GM19463 (cell line): ENCODE results near the gene COX8A.

Experiments used
- ATAC-seq: cut with Tn5 transposase; IDR thresholded peaks from one replicate; pipeline ENCODE4 v1.9.1; 2021; ENCODE audit warnings: mild to moderate bottlenecking, moderate library complexity; ENCODE audit not compliant: unreplicated experiment

Gene COX8A

DNA sequence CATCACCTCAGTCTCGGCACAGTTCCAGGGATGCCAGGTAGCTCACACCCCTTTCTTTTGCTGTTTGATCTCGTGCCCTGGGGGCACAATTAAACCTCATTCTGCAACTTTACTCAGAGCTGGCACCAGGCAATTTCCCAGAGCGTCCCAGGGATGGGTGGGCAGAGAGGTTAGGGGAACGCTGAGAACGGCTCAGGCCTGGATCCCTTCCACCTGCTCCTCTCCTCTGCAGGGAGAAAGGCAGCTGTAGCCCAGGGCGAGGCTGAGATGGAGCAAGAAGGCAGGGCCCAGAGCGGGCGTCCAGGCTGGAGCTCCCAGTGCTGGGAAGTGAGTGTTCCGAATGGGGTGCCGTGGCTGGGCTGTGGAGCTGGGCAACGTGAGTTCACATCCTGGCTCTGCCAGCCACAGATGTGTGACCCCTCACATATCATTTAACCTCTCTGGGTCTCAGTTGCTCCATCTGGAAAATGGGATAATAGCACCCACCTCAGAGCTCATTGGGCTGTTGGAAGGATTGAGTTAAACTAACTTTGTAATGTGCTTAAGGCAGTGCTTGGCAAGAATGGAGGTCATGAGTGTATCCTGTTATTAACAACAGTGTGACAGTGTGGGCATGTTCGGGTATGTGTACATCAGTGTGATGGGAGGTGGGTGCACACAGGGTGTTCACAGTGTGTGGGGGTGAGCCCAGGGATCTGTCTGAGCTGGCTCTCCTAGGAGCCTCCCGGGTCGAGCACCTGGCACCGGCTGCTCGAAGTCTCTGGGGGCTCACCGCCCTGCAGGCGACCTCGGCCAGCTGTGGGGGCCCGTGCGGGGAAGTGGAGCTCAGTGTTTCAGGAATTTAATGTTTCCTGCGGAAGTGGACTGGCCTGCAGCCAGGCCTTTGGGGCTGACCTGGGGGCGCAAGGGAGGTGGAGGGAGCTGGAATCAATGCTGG, 27.3 kb downstream of the COX8A start:
- ATAC-seq, result no peak

DNA sequence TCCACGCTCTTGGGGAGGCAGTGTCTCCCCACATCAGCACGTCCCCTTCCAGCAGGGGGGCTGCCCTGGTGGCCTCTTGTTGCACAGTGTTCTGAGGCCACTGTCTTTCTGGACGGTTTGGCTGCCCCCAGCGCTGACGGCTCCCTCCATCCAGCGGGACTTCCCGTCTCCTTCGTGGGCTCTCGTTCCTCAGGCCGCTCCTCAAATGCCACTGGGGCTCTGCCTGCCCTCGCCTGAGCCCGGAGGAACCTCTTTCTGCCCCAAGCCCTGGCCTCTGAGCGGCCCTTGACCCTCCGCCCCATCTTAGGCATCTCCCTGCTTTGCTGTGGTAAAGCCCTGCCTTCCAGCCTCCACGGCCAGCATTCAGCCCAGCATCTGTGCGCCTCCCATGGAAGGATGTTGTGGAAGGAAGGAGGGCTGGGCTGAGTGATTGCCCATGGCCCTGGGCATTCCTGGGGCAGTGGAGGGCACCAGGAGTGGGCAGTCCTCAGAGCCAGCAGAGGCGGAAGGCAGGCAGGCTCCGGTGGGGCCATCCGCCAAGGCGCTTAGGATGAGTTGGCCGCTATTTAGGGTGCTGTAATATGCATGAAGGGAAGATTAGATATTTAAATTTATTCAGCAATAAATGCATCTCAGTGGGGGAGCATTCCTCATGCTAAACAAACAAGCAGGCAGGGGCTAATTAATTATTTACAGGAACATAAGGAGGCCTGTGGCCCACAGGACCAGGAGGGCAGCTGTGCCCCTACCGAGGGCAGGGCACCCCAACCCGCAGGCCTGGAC, 29.6 kb downstream of the COX8A start:
- ATAC-seq, result no peak

DNA sequence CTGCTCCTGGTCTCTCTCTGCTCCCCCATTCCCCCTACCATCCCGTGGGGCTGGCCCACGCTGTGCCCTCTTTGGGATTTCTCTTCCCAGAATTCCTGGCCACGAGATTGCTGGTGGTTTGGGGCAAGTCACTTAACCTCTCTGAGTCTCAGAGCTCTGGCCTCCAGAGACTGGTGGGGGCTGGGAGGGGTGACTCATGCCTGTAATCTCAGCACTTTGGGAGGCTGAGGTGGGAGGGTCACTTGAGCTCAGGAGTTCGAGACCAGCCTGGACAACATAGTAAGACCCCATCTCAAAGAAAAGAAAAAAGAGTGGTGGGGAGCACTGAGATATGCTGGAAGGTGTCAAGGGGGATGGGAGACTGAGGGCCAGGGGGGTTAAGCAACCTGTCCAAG, 30.2 kb downstream of the COX8A start:
- ATAC-seq, result no peak

GRCh38 chr11:64005691-64006090, 31.3 kb downstream of the COX8A start:
- no peak for ATAC-seq

- no peak for ATAC-seq
Measured at GRCh38 chr11:64006398-64006797, 32.0 kb downstream of the COX8A start.

DNA sequence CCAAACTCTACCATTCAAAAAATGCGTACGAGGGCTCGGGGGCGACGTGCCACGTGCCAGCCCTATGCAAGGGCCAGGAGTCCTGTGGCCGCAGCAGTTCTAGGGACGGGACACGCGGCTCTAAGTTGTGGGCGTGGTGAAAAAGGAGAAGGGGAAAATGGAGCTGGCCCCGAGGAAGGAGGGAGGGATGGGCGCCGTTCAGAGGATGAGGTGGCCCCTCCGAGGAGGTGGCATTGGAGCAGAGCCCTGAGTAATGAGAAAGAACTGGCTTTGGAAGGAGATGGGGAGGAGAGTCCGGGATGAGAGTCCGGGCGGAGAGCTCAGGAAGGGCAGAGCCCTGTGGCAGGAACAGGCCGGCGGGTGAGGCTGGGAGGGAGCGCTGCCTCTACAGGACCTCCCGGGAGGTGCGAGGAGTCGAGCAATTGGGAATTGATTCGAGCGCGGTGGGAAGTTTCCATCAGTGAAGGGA, 32.8 kb downstream of the COX8A start:
- no peak for ATAC-seq

- ATAC-seq, result no peak
Measured at GRCh38 chr11:64007629-64008282, 33.3 kb downstream of the COX8A start.

- no peak for ATAC-seq
Measured at GRCh38 chr11:64008283-64008913, 34.0 kb downstream of the COX8A start.

DNA sequence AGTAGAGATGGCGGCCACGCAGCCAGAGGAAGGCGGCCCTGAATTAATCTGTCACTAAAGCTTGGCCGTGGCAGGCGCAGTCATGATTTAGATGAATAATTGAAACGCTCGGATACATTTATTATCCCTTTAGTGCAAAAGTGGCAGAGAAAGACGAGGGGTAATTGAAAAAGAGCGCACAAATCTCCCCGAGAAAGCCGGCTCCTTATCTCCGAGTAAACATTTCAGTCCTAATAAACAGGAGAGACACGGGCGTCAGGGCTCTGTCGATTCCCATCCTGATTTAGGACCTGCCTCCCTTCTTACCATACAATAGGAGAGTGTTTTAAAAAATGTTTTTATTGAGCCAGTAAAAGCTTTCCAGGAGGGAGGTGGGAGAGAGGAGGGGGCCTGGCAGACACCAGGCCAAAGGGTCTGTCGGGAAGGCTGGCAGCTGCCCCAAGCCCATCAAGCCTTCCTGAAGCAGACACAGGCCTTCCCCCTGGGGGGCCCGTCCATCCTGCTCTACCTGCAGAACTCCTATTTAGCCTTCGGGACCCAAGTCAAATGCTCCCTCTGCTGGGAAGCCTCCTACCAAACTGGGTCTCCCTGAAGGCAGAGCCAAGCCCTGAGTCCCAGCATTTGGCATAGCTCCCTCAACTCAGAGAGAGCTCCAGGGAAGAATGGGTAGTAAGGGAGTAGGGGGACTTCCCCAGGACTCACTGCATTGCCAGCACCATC, 34.7 kb downstream of the COX8A start:
- no peak for ATAC-seq

DNA sequence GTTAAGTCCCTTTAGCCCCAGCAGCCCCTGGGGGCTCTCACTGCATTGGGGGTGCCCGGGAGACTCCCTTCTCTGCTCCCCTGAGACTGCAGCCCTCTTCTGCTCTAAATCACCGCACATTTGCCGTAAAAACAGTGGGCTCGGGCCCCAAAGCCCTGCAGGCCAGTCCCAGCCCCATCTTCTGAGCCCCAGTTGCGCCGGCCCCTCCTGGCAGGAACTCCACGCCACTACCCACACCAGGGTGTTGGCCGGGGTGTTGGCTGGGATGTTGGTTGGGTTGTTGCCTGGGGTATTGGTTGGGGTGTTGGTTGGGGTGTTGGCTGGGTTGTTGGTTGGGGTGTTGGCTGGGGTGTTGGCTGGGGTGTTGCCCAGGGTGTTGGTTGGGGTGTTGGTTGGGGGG, 35.3 kb downstream of the COX8A start:
- no peak for ATAC-seq

DNA sequence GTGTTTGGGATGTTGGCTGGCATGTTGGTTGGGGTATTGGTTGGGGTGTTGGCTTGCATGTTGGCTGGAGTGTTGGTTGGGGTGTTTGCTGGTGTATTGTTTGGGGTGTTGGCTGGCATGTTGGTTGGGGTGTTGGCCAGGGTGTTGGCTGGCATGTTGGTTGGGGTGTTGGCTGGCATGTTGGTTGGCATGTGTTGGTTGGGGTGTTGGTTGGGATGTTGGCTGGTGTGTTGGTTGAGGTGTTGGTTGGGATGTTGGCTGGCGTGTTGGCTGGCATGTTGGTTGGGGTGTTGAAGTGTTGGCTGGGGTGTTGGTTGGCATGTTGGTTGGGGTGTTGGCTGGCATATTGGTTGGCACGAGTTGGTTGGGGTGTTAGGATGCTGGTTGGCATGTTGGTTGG, 36.4 kb downstream of the COX8A start:
- no peak for ATAC-seq

DNA sequence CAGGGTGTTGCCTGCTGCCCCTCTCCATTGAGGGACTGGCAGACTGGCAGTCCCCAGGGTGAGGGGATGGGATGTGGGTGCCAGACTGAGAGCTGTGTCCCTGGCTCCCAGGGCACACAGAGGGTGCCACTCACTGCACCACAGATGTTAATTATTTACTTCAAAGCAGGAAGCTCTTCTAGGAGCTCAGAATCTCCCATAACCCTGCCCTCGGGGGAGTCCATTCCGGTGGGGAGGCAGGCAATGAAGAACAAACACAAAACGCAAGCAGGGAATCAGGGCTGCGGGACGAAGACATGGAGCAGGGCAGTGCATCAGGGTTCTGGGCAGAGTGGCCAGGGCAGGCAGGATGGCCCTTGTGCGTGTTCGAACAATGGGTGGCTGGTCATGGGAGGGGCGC, 37.0 kb downstream of the COX8A start:
- no peak for ATAC-seq

GRCh38 chr11:64013141-64013896, 38.9 kb downstream of the COX8A start:
- no peak for ATAC-seq

DNA sequence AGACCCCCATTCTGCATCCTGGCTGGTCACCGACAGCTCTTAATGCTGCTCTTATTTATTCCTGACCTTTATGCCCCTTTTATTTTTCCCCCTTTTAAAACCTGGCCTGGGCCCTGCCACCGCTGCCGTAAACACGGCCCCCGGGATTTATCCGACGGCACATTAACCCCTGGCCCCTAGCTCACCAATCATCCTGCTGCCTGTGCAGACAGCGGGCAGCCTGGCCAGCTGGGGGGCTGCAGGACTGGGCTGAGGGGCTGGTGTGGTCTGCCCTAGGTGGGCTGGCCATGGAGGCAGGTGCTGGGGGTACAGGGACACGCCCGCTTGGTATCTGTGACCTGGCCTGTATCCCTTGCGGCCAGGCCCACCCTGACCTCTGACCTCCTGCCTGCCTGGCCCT, 39.9 kb downstream of the COX8A start:
- no peak for ATAC-seq

DNA sequence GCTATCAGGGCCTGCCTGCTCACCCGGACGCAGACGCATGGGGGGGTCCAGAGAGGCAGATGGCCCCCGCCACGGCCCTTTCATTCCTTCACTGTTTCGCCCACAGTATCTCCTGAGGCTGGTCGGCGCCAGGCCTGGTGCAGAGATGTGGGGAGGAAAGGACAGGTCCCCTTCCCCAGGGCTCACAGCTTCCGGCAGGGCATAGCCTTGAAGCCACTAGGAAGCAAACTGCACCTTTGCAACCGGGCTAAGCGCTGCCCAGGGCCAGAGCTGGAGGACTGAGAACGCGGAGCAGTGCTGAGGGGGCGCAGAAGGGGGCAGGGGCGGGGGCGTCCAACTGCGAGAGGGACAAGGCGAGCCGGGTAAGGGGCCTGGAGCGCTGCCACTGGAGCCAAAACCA, 41.1 kb downstream of the COX8A start:
- no peak for ATAC-seq

DNA sequence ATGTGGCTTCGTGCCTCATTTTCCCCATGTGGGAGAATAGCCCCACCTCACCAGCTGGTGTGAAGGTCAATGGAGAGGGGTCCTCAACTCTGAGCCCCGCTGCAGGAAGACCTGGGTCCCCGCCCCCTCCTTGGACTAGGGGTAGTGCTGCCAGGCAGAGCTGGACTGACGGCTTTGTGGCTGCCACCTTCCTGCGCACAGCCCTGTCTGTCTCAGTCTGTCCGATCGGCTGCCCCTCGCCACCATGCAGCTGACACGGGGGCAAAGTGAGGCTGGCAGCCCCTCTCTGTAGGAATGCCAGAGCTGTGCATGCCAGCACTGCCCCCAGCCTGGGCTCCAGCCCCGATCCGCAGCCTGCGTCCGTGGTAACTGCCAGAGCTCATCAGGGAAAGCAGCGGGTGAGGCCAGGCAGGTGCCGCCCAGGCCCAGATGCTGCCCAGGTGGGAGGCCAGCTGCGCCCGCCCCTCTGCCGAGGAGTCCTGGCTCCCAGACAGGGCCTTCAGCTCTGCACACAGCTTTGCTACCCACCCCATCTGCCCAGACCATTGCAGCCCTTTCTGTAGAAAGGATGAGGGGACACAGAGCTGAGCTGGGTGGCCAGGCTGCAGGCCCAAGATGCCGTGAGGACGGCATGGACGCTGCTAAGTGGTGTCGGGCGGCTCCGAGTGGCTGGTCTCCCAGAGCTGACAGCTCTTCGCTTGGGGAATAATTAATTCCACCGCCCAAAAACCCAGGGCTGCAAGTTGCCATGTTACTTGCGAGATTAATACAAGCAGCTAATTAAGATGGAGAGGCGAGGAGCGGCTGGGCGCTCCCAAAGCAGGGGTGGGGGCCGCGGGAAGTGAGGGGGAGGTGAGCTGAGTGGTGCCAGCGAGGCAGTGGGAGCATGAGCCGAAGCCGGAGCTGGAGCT, 41.8 kb downstream of the COX8A start:
- ATAC-seq, result no peak

- ATAC-seq, result no peak
Measured at GRCh38 chr11:64017945-64018224, 43.5 kb downstream of the COX8A start.

- no peak for ATAC-seq
Measured at GRCh38 chr11:64018310-64018709, 43.9 kb downstream of the COX8A start.
